Measurements from ENCODE around the gene SCAMP1.

SCAMP1 gene

DNA sequence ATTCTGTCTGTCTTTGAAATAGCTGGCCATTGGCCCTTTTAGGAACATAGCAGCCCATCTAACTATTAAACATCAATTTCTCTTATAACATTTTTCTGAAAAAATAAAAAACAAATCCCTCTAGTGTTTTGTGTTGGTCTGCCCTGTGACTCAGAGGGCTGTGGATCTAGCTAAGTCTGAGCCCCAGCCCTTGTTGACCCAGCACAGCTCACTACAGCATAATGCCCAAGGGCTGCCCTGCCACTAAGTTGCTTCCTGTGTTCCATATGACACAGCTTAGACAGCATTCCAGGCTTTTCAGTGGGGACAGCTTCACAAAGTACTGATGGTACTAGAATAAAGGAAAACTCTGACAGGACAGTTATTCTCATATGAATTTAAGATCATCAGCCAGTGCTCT is 136.0 kb downstream of the SCAMP1 start:
- DNase-seq (ENCODE audit: low read depth): no peak

DNA sequence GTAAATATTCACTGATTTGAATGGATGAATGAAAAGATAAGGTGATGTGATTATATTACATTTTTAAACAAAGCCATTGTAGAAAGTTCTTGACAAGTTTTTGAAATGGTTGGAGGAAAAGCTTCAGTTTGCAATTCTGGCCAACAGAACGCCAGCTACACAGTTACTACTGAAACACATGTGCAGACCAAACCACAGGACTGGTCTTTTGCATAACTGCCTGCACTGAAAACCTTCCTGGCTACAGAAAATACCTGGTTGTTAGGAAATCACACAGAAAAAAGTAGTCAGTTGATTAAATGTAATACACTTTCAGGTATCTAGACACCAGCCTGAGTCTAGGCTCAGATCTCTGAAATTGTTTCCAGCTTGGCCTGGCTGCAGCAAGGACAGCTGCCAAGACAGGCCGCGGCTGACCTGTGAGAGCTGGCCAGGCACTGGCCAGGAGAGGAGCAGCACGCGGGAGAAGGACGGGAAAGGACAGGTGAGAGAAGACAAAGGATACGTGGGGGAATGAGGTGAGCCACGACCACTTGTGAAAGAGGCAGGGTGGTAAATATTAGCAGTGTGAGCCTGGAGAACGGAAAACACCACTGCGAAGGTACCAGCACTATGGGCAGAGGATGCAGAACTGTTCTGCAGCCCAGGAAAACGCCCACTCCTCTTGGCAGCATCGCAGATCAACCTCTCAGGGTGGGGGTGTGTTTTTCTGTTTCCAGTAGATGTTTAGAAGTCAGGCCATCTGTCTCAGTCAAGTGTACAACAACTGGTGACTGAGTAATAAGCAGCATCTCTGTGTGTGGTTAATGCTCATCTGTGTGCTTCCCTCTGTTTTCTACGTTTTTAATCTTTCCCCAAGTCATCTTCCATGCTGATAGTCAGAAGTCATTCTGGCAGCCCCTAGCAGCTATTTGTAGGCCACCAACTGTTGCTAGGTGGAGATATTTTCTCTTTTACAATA is 137.4 kb downstream of the SCAMP1 start:
- no peak for DNase-seq (ENCODE audit: low read depth)

DNA sequence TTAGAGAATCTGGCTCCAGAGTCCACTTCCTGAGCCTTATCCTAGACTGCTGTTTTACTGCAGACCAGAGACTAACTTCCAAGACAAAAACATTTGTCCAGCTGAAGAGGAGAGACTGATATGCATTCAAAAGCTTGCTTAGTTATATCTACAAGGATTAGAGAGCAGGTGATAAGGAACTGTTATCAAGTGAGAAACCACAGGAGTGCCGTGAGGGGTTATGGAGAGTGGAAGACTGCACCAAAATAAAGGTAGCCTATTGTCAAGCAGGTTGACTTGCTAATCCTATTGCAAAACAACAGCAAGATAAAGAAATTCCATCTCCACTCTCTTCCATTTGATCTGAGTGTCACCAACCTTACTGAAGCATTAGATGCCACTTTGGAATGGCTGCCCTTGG is 139.1 kb downstream of the SCAMP1 start:
- no peak for DNase-seq (ENCODE audit: low read depth)

DNA sequence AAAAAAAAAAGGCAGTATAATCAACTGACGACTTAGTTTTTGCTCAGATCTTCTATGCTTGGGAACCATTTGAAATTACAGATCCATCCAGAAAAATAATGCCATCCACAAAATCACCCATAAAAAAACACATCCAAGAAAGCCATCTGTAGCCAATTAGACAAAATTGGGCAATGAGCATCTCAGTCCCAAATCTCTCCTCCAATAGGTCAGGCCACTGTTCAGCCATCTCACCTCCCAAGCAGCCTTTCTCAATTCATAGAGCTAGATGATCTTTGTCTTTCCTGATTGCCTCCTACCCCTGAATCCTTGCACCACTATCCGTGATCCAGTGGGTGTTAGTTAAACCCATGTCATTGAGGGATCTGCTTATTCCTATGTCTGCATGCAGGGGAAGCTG is 139.6 kb downstream of the SCAMP1 start:
- DNase-seq (ENCODE audit: low read depth): no peak

DNA sequence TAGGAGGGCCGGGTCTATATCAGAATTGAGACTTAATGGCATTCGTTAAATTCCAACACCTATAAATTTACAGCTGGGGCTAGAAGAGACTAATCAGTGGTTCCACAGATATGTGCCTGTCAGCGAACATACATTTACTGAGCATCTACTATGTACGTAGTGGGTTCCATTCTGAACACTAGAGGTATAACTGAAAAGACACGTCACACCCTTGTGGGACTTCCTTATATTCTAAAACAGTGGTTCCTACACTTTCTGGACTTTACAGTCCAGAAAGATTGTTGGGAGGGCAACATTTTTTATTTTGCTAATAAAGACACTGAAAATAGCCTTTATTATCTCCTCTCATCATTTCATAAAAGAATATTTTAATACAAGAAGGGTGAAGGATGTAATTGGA is 140.5 kb downstream of the SCAMP1 start:
- DNase-seq (ENCODE audit: low read depth): no peak

DNA sequence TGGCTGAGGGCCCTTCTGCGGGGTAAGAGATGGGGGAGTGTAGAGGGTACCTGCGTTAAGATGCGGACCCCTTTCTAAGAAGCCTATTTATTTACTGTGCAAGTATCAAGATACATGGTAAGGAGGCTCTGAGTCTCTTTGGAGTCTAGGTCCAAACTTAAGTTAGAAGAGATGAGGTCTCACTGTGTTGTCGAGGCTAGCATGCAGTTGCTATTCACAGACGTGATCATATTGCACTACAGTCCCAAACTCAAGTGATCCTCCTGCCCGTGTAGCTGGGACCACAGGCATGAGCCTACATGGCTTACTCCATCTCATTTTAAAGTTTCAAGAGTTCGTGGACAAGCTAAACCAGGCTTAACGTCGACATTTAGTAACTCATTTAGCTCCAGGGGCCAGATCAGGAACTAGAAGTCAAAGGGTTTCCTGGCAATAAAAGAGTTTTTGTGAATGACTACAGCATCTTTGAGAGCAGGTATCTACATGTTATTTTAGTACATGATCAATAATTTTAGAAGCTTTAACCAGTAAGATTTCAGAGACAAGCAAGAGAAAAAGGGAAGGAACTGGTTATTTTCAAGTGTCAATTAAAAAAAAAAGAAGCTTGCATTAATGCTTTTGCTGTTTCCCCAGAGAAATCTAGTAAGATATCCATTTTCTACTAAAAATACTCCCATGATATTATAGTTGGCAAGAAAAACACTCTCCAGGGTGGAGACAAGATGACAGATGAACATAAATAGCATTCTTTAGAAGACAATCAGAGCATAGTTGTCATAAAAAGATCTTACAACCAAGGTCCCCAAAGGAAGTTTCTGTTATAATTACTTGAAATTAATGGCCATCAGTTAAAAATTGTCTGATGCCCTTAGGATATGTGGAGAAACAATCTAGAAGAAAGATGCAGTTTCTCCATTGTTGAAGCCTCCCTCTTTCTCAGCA is 141.3 kb downstream of the SCAMP1 start:
- no peak for DNase-seq (ENCODE audit: low read depth)

DNA sequence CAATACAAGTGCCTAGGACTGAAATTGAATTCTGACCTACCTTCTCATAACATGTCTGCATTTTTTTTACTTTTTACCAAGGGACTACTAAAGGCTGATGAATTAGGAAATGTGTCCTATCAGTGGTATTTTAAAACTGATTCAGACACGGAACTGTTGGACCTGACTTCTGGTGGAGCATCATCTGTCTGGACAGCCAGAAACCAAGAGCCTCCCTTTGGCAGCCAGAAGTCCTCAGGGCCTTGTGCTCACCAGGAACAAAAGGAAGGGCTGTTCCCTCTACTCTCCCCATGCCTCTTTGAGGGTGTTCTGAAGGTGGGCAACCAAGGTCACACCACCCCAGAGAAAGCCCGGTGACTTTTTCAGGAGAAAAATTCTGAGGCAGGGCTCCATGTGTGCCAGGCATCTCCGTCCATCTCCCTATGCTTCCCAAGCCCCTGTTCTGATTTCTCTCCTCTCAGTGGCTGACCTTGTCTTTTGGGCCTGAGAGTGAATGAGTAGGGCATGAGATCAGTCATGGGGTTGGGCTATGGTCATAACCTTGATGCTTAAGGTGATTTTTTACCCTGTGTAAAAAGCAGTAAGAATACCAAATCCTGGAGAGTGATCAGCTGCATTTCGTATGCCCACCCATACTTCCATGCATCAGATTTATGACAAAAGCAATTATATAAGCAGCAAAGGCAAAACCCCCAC is 143.7 kb downstream of the SCAMP1 start:
- DNase-seq (ENCODE audit: low read depth): no peak

DNA sequence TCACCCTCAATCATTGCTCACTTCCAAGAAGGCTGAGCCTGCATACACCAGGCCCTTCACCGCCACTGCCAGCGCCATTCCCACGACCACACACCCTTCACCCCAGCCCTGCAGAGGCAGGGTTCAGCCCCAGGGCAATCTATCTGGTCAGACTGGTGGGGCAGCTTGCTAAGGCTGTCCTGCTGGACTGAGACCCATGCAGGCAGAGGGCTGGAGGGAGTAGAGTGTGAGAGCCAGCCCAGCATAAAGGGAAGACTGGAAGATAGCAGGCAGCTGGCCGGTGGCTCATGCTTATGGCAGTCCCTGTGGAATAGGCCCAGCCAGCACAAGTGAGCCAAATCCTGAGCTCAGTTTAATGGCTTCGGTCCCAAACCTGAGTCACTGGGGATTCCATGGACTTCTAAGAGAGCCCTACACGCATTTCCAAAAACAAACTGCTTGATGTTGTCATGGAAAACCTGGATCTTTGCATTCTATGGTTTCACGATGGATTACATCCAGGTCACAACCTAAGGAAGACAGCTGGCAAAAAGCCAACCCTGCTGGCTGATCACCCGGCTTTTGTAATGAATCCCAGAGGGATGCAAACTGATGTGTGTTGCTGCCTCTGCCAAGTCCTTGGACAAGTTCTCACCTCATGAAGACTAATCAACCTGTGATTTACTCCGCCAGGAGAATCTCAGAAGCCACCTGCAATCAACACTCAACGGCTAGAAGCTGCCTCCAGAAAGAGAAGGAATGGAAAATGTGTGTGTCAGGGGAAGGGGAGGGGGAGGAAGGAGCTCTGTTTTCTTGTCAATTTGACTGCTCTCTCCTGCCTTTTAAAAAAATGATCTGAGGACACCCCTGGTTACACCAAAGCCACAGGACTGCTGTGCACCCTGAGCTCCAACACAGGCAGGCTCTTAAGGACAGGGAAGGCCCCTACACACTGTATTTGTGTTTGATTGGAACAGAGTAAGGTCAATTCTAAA is 144.6 kb downstream of the SCAMP1 start:
- DNase-seq (ENCODE audit: low read depth): no peak

DNA sequence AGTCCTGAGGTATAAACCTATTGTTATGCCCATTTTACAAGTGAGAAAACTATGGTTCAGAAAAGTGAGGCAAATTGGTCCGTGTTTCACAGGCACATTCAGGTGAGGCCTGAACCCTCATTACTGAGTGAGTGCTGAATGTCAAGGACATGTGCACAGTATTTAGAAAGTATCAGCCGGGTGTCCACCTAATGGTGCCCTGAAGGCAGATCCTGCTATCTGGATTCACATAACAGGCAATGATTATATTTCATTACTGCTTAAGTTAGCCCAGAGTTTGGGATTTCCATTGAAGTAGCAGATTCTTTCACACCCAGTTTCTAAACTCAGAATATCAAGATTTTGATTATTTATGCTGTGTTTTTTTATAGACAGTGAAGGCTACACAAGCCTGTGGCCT is 145.4 kb downstream of the SCAMP1 start:
- no peak for DNase-seq (ENCODE audit: low read depth)

DNA sequence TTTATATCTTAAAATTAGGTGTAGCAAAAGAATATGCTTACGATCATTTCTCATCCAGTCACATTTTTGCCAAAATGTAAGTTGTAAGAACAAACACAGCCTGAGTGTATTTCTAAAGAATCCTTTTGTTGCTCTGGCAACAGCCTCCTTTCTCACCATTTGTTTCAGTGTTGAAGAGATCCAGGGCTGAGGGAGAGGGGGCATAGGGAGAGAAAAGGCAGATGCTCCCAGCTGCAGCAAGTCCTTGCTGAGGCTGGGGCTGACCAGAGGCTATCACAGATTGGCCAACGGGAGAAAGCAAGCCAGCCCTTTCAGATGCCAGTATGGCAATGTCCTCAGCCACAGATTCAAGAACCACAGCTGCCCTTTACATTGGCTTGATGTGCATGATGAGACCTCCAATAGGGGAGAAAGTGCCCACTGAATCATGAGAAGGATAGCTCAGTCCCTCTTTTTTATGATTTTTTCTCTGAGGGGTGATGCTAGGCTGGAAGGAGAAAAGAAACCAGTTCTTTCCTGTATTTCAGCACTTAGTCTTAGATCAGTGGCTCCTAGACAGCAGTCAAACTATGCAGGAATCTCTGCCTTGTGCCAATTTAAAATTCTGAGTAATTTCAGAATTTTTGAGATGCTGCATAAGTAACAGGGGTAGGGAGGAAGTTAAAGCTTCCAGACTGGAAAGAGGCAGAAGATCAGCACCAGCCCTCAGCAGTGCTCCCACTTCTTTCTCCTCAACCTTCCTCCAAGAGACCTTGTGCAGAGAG is 146.0 kb downstream of the SCAMP1 start:
- DNase-seq (ENCODE audit: low read depth): no peak

DNA sequence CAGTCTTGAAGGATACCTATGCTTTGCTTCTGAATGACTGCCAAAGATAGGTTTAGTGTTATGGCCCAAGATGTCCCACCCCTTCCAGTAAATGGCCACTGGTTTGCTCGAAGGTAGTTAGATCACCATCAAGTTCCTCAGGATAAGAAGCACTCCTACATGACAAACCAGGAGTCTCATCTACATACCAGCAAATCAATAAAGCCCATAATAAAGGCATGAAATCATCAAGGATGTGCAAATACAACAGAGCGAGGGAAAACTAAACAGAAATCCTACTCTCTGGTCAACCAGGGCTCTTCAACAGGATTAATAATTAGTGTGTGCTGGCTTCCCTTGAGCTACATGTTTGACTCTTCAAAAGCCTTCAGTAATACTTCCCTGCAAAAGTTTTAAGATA is 147.1 kb downstream of the SCAMP1 start:
- no peak for DNase-seq (ENCODE audit: low read depth)

DNA sequence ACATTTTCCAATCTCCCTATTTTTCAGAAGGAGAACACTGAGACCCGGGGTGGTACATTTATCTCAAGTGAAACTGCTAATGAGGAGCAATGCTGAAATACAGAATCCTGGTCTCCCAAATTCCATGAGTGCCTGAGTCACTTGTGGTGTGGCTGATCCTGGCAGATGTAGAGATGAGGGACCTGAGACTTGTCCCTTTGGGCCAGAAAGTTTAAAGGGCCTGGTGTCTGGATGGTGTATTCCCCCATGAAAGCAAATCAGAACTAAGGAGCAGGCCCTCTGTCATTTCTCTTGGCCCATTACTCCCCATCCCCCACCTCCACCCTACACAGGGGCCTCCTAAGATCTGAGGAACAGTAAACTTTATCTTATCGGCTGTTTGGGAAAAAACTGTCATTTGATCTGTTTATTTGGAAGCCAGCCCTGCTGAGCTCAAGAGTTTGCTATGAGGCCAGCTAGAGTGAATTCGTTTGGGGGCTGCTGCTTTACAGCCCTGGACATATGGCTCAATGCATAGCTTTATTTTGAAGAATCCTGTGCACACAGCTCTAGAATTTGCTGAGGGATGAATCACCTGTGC is 147.9 kb downstream of the SCAMP1 start:
- DNase-seq (ENCODE audit: low read depth): no peak

DNA sequence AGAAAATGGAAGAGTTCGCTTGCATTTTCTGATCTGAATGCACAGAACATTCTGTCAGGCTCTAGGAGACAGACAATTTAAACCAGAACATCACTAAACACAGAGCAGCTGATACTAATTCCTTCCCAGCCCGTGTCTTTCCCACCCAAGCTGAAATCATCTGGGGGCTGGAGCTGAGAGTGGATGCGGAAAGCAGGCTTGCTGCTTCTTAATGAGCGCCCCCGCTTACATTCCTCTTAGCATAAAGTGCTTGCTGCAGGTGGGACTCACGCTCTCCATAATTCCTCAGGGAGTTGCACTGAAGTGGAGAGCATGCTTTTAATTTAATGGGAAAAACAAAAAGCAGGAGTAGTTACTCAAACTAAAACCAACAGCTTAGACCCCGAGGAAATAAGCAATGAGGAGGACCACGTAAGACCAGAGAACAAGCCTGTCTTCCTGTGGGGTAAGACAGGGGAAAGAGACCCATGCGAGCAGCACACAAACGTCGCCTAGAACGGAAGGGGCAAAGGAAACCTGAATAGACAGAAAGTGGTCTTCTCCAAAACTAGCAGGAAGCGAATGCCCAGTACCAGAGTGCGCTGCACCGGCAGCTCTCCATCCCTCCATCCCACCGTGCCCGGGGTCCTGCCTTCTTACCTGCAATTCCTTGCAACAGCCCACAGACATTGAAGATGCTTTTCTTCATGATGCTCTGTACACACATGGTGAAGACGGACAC is 148.9 kb downstream of the SCAMP1 start:
- DNase-seq (ENCODE audit: low read depth): no peak

DNA sequence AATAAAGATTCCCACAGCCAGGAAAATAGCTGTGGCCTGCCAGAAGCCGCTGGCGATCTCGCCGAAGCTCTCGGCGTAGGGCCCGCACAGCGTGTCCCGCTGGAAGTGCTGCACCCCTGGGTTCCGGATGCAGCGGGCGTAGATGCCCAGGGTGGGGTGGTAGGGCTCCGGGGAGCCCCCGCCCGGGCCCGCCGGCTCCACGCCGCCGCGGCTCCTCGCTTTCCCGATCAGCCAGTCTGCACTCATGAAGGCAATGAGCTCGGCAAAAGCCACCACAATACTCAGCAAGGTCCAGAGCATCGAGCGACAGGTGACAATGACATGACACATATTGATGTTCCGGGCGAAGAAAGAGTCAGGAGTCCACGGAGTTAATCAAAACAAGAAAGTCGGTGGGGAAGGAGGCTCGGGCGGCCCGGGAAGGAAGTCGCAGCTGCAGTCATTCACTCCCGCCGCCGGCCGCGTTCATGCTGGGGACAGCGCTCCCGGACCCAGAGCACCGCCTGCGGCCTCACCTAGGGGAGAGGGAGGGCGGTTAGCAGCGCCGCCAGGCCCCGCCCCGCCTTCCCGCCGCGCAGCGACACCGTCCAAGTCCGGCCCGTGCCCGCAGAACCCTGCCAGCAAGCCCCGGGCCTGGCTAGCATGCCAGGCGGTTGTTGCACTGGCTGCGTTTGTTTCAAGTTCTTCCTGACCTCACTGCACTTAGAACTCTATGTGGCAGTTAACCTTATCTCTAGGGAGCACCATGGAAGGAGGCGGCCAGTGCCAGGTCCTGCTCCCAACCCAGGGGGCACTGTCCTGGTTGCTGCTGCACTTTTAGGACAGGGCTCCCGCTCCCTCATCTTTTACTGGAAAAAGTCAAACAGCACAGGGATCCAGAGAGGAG is 149.7 kb downstream of the SCAMP1 start:
- no peak for DNase-seq (ENCODE audit: low read depth)

DNA sequence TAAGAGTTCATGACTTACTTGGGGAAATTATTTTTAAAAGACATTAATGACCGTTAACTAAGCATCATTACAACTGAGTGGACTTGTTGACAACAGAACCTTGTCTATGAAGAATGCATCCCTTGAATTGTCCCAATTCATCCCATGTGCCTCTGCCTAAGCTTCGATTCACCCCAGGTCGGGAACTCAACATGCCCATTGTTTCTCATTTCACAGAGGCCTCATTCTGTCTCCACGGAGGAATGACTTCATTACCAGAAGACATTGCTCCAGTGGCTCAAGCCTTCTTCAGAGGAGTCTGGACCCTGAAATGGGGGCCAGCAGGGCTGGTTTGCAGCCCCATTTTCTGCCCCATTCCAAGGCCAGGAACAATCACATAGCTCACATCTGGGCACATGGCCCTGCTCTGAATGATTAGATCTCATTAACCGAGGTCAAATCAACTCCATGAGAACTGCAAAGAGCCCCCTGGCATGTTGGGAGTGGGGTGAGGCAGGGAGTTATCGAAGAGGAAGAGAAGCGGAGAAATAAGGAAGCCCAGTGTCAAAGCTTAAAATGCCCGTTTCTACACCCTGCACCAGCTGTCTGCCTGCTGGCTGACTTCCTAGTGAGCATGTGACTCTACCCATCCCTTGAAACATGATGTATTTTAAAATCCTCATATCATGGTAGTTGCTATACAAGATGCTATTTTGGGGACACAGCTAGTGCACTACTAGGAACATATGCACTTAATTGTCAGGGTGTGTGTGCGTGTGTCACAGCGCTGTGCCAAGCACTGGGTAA is 150.9 kb downstream of the SCAMP1 start:
- DNase-seq (ENCODE audit: low read depth): no peak

DNA sequence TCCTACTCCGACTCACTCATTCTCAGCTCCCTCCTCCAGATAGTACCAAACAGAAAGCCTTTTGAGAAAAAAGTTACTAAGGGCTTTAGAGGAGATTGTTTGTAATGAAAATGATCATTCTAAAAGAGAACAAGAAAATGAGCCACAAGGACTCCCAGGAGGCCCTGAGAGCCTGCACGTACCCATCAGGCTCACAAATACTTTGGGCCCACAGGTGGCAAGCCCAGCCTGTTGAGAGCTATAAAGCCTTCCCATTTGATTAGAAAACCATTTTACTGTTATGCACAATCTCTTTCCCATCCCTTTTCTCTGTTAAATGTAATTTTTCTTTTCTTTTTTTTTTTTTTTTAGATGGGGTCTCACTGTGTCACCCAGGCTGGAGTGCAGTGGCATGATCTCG is 152.0 kb downstream of the SCAMP1 start:
- no peak for DNase-seq (ENCODE audit: low read depth)

DNA sequence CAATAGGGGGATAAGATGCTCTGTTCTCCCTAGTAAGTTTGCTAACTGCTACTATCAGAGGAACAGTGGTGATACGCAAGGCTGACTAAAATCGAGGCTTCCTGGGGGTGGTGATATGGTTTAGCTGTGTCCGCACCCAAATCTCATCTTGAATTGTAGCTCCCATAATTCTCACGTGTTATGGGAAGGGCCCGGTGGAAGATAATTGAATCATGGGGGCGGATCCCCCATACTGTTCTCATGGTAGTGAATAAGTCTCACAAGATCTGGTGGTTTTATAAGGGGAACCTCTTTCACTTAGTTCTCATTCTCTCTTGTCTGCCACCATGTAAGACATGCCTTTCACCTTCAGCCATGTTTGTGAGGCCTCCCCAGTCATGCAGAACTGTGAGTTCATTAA is 153.0 kb downstream of the SCAMP1 start:
- no peak for DNase-seq (ENCODE audit: low read depth)
